Endometrial microvascular endothelial cells (primary cell): ENCODE results near the gene DPH3. TPM values are rescaled to one million over a fixed set of nuclear protein-coding genes. Genes with fewer than 3 reads are reported as not detected.

Experiments used
- in situ Hi-C: cut with HindIII; loops from 2 replicates; pipeline ENCODE4 v1.10.0; 2017; ENCODE audit warnings: low sequenced_read_pairs, low pct_unique_long_range_greater_than_20kb; ENCODE audit errors: inconsistent ontology term
- total RNA-seq: library from RNA; depleted of rRNA; stranded (reverse); fragments of >200 nt; gene quantifications from one replicate; pipeline ENCODE4 v1.2.3, GENCODE V29; 2015; ENCODE audit errors: inconsistent ontology term

The DPH3 gene
- total RNA-seq, 1 donor from 2014 or later, result 23.2 TPM

DNA sequence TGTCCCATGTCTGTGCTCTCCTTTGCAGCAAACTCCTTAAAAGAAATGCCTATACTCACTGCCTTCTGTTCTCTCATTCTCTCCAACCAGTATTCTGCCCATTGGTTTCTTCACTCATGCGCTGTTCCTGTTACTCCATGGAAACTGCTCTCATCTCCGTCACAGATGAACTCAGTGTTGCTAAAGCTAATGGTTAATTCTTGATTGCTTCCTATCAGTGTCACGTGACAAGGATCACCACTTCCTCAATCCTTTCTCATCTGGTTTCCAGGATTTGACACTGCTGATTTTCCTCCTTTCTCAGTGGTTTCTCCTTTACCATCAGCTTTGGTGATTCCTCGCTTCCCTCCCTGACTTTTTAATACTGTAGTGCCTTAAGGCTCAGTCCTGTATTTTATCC, 2.6 kb downstream of the DPH3 start:
- in situ Hi-C loops, result loop anchor here (25.0 kb wide), 1 partner anchor 275 kb away; no protein-coding TSS in a partner anchor

DNA sequence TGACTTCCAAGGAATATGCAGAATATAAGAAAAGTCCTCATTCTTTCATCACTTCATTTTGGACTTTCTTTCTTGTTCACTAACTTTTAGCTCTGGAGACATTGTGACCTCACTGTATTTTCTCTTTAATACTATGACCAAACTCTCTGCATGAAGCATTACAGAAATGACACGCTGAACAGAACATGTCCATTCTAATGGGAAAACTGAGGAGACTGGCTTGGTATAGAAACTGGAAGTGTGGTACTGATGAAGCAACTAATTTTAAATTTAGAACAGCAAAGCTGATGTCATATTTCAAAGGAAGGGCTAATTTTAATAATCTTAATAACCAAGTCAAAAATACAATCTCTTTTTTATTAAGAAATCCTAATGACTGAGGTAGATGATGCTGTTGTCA, 4.7 kb downstream of the DPH3 start:
- in situ Hi-C loops, result loop anchor here (25.0 kb wide), 1 partner anchor 277 kb away; no protein-coding TSS in a partner anchor

- in situ Hi-C loops, result loop anchor here (25.0 kb wide), 1 partner anchor 278 kb away; no protein-coding TSS in a partner anchor
These were observed 5.9 kb downstream of the DPH3 start for GRCh38 chr3:16258866-16259265.

DNA sequence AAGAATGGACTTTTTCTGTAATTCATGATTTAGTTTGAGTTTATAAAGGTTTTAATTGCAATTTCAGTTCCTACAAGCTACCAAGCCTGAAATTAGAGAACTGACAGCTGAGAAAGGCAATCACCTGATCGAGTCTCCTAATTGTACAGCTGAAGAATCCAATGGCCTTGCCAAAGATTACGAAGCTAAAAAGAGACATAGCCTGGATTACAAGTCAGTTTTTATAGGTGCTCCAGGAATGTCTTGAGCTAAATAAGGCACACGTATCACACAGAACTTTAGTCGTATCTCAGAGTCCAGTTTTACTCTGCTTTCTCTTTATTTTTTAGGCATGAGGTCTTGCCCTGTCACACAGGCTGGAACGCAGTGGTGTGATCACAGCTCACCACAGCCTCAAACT, 6.6 kb downstream of the DPH3 start:
- in situ Hi-C loops, result loop anchor here (25.0 kb wide), 1 partner anchor 279 kb away; no protein-coding TSS in a partner anchor

DNA sequence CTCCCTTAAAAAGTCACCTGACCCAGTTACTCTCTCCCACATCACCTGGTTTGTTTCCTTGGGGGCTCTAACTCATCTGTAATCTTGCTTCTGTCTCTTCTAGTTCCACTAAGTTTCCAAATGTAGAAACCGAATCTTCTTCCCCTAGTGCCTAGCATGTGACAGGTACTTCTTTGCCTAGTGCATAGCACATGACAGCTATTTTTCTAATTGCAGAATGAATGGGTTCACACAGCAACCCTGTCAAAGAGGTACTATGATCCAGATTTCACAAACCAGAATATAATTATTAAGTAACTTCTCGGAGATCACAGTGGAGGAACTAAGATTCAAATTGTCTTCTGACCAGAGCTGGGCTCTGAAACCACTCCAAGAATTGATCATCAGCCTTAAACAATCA, 7.4 kb downstream of the DPH3 start:
- in situ Hi-C loops, result loop anchor here (25.0 kb wide), 1 partner anchor 280 kb away; no protein-coding TSS in a partner anchor

- in situ Hi-C loops, result loop anchor here (25.0 kb wide), 1 partner anchor 282 kb away; no protein-coding TSS in a partner anchor
These were observed 9.0 kb downstream of the DPH3 start for GRCh38 chr3:16255726-16256125.

DNA sequence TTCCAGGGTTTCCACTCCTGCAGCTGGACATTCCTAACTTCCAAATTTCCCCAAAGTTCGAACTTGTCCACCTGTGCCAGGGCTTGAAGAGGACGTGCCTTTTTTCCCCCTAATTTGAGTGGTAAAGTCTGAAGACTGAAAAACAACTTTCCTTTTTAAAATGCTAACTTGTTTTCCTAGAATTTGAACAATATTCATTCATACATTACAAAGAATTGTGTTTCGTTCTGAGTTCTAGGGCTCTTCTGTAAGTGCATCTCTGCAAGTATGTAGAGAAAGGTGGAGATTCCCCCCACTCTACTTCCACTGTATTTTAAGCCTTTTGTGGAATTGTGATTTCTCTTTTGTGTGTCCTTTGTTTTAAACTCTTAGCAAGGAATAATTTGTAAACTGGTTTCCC, 9.4 kb downstream of the DPH3 start:
- in situ Hi-C loops, result loop anchor here (25.0 kb wide), 1 partner anchor 282 kb away; no protein-coding TSS in a partner anchor

GRCh38 chr3:16254916-16255315, 9.8 kb downstream of the DPH3 start:
- in situ Hi-C loops, result loop anchor here (25.0 kb wide), 1 partner anchor 282 kb away; no protein-coding TSS in a partner anchor

DNA sequence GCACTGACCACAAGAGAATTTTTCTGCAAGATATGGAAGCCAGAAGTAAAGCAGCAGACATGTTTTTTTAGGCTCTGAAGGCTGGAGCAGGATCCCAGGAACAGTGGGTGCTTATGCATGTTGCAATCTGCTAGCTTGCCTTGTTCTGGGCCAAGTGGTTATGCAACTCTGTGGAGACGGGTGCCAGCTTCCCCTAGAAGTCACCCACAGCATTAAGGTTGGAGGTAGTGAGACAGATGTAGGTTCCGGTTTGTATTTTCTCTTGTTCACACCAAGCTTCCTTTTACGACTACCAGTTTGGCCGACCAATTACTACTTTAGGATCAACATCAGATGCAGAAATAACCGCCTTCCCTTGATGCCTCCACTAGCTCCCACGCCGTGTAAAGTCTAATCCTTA, 11.1 kb downstream of the DPH3 start:
- in situ Hi-C loops, result loop anchor here (25.0 kb wide), 1 partner anchor 284 kb away; no protein-coding TSS in a partner anchor

- in situ Hi-C loops, result loop anchor here (25.0 kb wide), 1 partner anchor 284 kb away; no protein-coding TSS in a partner anchor
These were observed 11.8 kb downstream of the DPH3 start for GRCh38 chr3:16252988-16253387.

DNA sequence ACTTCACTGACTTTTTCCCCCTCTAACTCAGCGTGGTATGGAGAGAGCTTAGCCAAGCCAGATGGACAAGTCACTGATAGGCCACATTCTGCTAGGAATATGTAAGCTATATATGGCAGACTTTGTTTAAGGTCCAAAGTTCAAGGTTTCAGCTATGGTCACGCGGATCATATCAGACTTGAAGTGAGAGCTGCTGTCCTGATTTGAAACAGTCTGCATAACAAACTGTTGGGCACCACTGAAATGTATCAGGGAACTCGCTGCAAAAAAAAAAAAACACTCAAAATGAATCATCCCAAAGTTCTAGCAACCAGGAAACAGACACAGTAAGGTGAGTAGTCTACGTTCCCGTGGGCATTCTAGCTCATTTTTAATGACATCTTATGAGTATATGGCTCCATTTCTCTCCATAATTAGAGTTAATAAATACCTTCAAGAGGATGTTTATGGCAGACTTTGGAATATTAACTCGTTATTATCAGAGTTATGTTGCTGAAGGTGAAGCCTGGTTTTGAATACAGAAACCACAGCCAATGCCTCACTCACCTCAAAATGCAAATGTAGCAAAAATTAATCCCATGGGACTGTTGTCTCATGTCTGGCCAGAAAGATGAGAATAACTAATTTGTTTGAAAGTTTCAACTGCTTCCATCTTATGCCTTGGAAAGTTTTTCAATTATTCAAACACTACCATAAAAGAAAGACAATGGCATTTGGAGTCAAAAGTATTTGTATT, 12.3 kb downstream of the DPH3 start:
- in situ Hi-C loops, result loop anchor here (25.0 kb wide), 1 partner anchor 285 kb away; no protein-coding TSS in a partner anchor

GRCh38 chr3:16251316-16252085, 13.2 kb downstream of the DPH3 start:
- in situ Hi-C loops, result loop anchor here (25.0 kb wide), 1 partner anchor 286 kb away; no protein-coding TSS in a partner anchor

GRCh38 chr3:16249886-16250285, 14.9 kb downstream of the DPH3 start:
- in situ Hi-C loops, result loop anchor here (25.0 kb wide), 1 partner anchor 287 kb away; no protein-coding TSS in a partner anchor

DNA sequence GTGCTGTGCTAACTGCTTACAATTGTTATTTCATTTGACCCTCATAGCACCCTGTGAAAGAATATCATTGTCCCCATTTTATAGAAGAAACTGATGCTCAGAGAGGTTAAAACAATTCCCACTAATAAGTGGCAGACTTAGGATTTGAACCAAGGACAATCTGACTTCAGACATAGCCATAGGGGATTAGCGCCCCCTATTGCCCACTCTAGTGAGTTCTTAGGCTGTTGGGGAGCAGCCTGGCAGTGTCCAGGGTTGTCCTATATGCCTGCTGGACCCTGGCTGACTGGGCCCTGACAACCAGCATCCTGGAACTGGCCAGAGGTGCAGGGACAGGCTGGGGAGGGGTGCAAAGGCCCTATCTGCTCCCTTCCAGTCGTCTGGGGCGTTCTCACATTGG, 15.4 kb downstream of the DPH3 start:
- in situ Hi-C loops, result no loop called here

DNA sequence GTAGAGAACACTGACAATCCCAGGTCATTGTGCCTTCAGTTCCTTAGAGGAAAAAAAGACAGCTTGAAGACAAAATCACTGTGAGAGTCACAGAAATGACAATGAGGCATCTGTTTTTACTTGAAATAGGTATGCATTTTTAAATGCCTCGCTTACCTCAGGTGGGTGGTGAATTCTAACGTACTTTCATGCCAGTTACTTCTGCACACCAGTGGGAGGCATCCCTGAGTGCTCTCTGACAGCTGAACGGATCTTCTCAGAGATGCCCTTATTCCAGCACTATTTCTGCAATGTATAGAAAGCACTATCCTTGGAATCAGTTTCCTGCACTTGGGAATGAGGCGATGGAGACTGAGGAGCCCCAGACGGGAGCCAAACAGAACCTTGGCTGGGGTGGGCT, 16.2 kb downstream of the DPH3 start:
- in situ Hi-C loops, result no loop called here

DNA sequence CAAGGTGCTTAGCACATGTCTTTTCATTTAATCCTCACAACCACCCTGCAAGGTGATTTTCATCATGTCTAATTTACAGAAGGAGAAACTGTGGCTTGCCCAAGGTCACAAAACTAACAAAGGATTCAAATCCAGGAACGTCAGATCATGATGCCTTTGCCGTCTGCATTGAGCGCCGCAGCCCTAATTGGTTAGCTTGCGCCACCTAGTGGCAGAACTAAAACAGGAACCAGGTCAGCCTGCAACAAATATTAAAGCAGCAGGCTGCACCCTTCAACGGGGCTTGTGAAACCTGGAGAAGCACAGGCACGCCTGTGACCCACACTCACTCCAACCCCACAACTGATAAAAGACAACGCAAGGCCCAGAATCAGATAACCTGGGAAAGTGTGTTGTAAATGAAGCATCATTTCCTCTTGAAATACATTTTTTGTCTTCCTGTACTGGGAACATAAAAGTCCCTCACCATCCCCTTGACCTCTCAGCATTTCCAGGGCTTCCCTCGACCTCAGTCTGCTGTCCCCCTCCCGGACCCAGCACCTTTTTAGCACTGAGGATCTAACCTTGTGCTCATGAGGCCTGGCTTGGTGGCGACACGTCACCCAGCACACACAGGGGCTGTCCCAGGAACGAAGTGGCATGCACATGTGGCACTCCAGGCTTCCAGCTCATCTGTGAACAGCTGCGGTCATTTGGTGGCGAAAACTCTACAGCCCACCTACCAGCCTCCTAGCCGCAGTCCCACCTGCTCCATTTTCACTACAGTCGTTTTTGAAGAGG, 17.3 kb downstream of the DPH3 start:
- in situ Hi-C loops, result no loop called here

- in situ Hi-C loops, result no loop called here
These were observed 19.1 kb downstream of the DPH3 start for GRCh38 chr3:16245609-16246008.

DNA sequence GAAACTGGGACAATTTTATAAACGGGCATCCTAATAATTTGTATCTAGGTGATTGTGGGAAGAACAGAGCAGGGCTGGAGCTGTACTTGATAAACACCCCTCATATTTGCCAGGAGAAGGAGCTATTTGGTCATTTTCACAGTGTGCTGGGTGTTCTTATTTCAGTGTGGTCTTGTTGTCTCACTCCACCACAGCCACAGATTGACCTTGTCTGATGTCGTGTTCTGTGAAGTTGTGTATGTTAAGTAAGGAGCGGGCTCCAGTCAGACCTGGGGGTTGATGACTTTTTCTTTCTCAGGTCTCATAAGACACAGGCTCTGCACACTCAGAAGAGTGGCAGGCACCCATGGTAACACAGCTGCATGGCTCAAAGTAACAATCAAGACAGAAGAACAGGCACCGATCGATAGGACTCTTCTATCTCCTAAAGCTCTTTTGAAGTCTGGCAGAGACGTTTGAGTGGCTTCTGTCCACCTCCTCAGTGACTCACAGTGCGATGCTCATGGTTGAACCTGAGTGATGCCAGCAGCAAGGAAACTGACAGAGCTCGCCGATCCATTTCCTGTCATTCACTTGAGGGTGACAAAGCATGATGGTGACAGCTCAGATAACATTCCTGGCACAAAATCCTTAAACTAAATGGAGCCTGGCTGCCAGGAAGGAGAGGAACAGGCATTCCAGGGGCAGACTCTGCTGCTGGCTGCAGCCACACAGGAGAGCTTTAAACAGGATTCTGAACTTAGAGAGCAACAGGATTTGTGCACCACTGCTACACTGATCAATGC, 20.8 kb downstream of the DPH3 start:
- in situ Hi-C loops, result no loop called here
